Adrenal gland (tissue), 12 donors: Measurements from ENCODE around the gene FXYD3. TPM values are rescaled to one million over a fixed set of nuclear protein-coding genes. Genes with fewer than 3 reads are reported as not detected.

Experiments
- DNase-seq, 7 donors: peaks; one replicate each; pipeline ENCODE4 v3.0.0-alpha.2; 2019 to 2020
- H3K27ac ChIP-seq, 5 donors: fragments of 200-600 bp; sonication (generic) in 4 of 5; 1 replicate in 3 of 5; 2 replicates in 2 of 5; pipeline versions ENCODE4 v1.5.1 to v1.8.0; 2016 to 2020; ENCODE audit warnings: mild to moderate bottlenecking in 1 of 5
- H3K27me3 ChIP-seq: fragments of 200-600 bp; 2 replicates; pipeline ENCODE4 v1.8.0; 2021
- H3K36me3 ChIP-seq, 2 donors: fragments of 200-600 bp; replicated peaks in 1 of 2; 1 replicate in 1 of 2; 2 replicates in 1 of 2; pipeline versions ENCODE4 v1.5.1 to v1.8.0; 2018 to 2022
- H3K4me1 ChIP-seq, 2 donors: fragments of 200-600 bp; replicated peaks in 1 of 2; 1 replicate in 1 of 2; 2 replicates in 1 of 2; pipeline versions ENCODE4 v1.5.1 to v1.8.0; 2018 to 2021
- H3K4me3 ChIP-seq, 4 donors: fragments of 200-600 bp; sonication (generic) in 3 of 4; one replicate each; pipeline ENCODE4 v1.5.1; 2016 to 2018
- H3K9me3 ChIP-seq, 3 donors: fragments of 200-600 bp; sonication (generic) in 1 of 3; replicated peaks in 1 of 3; 1 replicate in 2 of 3; 2 replicates in 1 of 3; pipeline versions ENCODE4 v1.5.1 to v1.8.0; 2016 to 2021
- POLR2A ChIP-seq, 2 donors: fragments of 450-650 bp; IDR thresholded peaks; one replicate each; pipeline ENCODE4 v1.6.1; 2017; ENCODE audit warnings: antibody characterized with exemption in 2 of 2, mild to moderate bottlenecking in 2 of 2, moderate library complexity in 1 of 2
- WGBS, 4 donors: extraction: QIAGEN DNeasy Blood & Tissue Kit in 2 of 4; methylation state at CpG; one replicate each; pipeline versions ENCODE4 v1.1.5 to v1.1.7; 2013 to 2017; 5-methylcytosine and 5-hydroxymethylcytosine counted together
- intact Hi-C, 2 donors: fragments of 100-400 bp; cut with DNase I; formaldehyde crosslinking; loops; one replicate each; pipeline versions ENCODE4 v1.14.1 to v1.15.0; 2022 to 2023
- polyA plus RNA-seq, 3 donors: library from polyadenylated mRNA; stranded (reverse); fragments of 200-250 nt in 2 of 3; fragments of 350-450 nt in 1 of 3; fragmentation: Illumina TruSeq in 1 of 3; extraction: RNeasy Lipid Tissue Mini Kit (QIAGEN cat#74804) in 1 of 3; gene quantifications; one replicate each; pipeline ENCODE4 v1.2.3, GENCODE V29; 2013 to 2014
- total RNA-seq, 9 donors: library from RNA; depleted of rRNA in 4 of 9; stranded (reverse); fragments of >200 nt in 4 of 9; fragments of 120-200 nt in 1 of 9; fragmentation: NEBNext Ultra II Directional in 1 of 9; extraction: Animal tissue kit (Norgen Biotek cat#: 25700) in 1 of 9; gene quantifications; one replicate each; pipeline versions ENCODE4 v1.1.0 to v1.2.4, GENCODE V29; 2013 to 2023
- TF ChIP-seq, protein P1 (sequence below), 6 experiments: fragments of 450-650 bp in 4 of 6; fragments of 200-600 bp in 2 of 6; sonication (generic) in 1 of 6; IDR thresholded peaks; 1 replicate in 5 of 6; 2 replicates in 1 of 6; pipeline versions ENCODE4 v1.5.1 to v1.8.0; 2016 to 2021; ENCODE audit warnings: antibody characterized with exemption in 6 of 6, mild to moderate bottlenecking in 2 of 6, moderate library complexity in 1 of 6
- donor health status: healthy with polysubstance abuse.
- donor health status: Bipolar disorder and iron deficiency.
- donor health status: DM: yes; HTN: yes; CAD: no.
- donor health status: DM: no; HTN: no; CAD: no.
- donor health status: DM: no; HTN: no; CAD: no.
- donor health status: DM: yes; HTN: yes; CAD: no.

Gene FXYD3
- total and polyA plus RNA-seq, 12 donors: 0.34 to 4.6 (median 2.3) TPM; not detected in 4

DNA sequence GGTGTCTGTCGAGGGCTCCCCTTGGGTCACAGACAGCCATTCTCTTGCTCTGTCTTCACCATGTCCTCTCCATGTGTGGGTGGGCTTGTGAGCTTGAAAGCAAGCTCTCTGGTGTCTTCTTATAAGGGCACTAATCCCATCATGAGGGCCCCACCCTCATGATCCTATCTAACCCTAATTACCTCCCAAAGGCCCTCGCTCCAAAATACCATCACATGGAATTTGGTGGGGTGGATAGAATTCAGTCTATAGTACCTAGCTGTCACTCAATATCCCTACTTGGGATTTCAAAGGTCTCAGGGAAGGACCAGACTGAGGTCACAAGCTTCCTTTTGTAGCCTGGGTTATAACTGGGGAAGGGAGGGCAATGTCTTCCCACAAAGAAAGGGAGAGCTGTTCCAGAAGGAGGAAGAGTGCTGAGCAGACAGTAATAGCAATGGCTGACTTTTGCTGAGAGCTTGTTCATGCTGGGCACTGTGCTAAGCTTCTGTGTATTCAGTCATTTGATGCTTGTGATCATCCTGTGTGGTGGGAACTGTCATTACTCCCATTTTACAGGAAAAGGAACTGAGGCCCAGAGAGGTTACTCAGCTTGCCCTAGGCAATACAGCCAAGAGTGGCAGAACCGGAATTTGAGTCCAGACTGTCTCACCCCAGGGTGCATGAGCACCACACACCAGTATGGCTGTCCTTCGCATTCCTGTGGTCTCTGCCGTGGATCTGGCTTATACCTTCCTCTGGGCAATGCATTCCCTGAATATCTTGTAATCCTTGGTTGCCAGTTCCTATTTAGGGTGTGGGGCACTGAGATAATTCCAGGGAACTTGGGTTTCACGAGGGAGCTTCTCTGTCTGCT, 47.1 kb downstream of the FXYD3 start:
- WGBS, 4 donors: 78 to 93% (median 86%) methylated on average over 5 to 6 of the region's 6 CpGs
- DNase-seq: no peak
- Histone ChIP-seq H3K4me3 (no peak overlapping the region), H3K9me3 (peaks cover 0 to 7% (median 0%) of the 10 kb centered on the region in 3 donors), H3K4me1 (no peaks in the 10 kb centered on the region), H3K27ac (no peak overlapping the region), H3K36me3 (peaks cover 0 to 4% of the 10 kb centered on the region in 2 donors), H3K27me3 (no peaks in the 10 kb centered on the region)
- no peak for TF ChIP-seq POLR2A (IDR thresholded peaks at IDR 0.05)
- TF ChIP-seq, protein P1, sequence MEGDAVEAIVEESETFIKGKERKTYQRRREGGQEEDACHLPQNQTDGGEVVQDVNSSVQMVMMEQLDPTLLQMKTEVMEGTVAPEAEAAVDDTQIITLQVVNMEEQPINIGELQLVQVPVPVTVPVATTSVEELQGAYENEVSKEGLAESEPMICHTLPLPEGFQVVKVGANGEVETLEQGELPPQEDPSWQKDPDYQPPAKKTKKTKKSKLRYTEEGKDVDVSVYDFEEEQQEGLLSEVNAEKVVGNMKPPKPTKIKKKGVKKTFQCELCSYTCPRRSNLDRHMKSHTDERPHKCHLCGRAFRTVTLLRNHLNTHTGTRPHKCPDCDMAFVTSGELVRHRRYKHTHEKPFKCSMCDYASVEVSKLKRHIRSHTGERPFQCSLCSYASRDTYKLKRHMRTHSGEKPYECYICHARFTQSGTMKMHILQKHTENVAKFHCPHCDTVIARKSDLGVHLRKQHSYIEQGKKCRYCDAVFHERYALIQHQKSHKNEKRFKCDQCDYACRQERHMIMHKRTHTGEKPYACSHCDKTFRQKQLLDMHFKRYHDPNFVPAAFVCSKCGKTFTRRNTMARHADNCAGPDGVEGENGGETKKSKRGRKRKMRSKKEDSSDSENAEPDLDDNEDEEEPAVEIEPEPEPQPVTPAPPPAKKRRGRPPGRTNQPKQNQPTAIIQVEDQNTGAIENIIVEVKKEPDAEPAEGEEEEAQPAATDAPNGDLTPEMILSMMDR (IDR thresholded peaks at IDR 0.05): no peak
- intact Hi-C loops: no loop called here

DNA sequence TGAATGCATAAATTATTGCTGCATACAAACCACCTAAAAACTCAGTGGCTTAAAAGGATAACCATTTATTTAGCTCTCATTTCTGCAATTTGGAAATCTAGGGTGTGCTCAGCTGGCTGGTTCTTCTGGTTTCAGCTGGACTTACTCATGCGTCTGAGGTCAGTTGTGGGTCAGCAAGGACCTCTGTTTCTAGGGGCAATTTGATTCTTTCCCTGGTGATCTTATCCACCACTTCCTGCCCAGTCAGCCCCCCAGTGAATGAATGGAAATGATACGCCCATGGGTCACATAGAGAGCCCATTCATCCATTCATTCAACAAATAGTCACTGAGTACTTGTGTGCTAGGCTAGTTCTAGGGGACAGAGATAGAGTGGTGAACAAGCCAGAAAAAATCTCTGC, 48.8 kb downstream of the FXYD3 start:
- 42 to 86% (median 63%) methylated on average over 2 of the region's 2 CpGs for WGBS, 4 donors

DNA sequence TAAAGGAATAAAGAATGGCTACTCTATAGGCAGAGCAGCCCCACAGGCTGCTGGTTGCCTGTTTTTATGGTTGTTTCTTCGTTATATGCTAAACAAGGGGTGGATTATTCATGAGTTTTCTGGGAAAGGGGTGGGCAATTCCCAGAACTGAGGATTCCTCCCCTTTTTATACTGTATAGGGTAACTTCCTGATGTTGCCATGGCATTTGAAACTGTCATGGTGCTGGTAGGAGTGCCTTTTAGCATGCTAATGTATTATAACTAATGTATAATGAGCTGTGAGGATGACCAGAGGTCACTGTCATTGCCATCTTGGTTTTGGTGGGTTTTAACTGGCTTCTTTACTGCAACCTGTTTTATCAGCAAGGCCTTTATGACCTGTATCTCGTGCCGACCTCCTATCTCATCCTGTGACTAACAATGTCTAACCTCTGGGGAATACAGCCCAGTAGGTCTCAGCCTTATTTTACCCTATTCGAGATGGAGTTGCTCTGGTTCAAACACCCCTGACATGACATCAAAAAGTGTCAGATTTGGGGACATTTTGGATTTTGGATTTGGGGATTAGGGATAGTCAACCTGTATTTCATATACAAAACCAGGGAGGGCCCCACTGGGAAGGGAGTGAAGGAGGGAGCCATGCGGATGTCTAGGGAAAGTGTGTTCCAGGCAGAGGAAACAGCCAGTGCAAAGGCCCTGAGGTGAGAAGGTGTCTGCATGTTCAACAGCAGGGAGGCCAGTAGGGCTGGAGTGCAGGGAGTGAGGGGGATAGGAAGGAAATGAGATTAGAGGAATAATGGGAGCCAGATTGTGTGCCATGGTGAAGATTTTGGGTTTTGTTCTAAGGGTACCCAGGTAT, 49.8 kb downstream of the FXYD3 start:
- Histone ChIP-seq H3K27ac (no peak overlapping the region), H3K4me1 (no peaks in the 10 kb centered on the region), H3K9me3 (peaks cover 0 to 7% (median 0%) of the 10 kb centered on the region in 3 donors), H3K27me3 (no peaks in the 10 kb centered on the region), H3K4me3 (no peak overlapping the region), H3K36me3 (no peaks in the 10 kb centered on the region)
- intact Hi-C loops: no loop called here
- 53 to 73% (median 69%) methylated on average over 5 of the region's 5 CpGs for WGBS, 4 donors
- no peak for TF ChIP-seq POLR2A (IDR thresholded peaks at IDR 0.05)
- TF ChIP-seq, protein P1 (IDR thresholded peaks at IDR 0.05): no peak
- no peak for DNase-seq

More for the DNA sequence above, 48.8 kb downstream of the FXYD3 start:
- Histone ChIP-seq H3K4me3 (no peak overlapping the region), H3K27me3 (no peaks in the 10 kb centered on the region), H3K36me3 (no peaks in the 10 kb centered on the region), H3K9me3 (peaks cover 0 to 7% (median 0%) of the 10 kb centered on the region in 3 donors), H3K27ac (no peak overlapping the region), H3K4me1 (no peaks in the 10 kb centered on the region)
- no peak for TF ChIP-seq POLR2A (IDR thresholded peaks at IDR 0.05)
- TF ChIP-seq, protein P1 (IDR thresholded peaks at IDR 0.05): no peak
- DNase-seq: no peak
- intact Hi-C loops: no loop called here
